WTC11 (cell line): ENCODE results near the gene KCNK5. TPM values are rescaled to one million over a fixed set of nuclear protein-coding genes. Genes with fewer than 3 reads are reported as not detected.

ENCODE experiments used
- ATAC-seq: fragments of 200-7000 bp; cut with Tn5 transposase; 2 replicates; pipeline ENCODE4 v1.10.0; 2021; ENCODE audit warnings: mild to moderate bottlenecking, moderate library complexity
- CTCF ChIA-PET: fragments of 300-600 bp; sonication (Branson Sonifier 250); formaldehyde crosslinking; loops from one replicate; lab custom pipeline; 2021; ENCODE audit warnings: antibody characterized with exemption; lab: Charles Lee
- POLR2A ChIA-PET: fragments of 350-600 bp; sonication (Branson Sonifier 250); formaldehyde crosslinking; loops from one replicate; lab custom pipeline; 2021; ENCODE audit warnings: antibody characterized with exemption; lab: Charles Lee
- DNase-seq: peaks from one replicate; pipeline ENCODE4 v3.0.0; 2021; ENCODE audit warnings: low spot score
- H3K27ac Mint-ChIP-seq: 2 replicates; pipeline ENCODE4 v1.8.0; 2021; ENCODE audit warnings: mixed read lengths
- H3K27me3 Mint-ChIP-seq: 2 replicates; pipeline ENCODE4 v1.8.0; 2021; ENCODE audit warnings: low read depth, mild to moderate bottlenecking, moderate library complexity, mixed read lengths
- H3K36me3 Mint-ChIP-seq: 2 replicates; pipeline ENCODE4 v1.8.0; 2021; ENCODE audit warnings: mixed read lengths
- H3K4me1 Mint-ChIP-seq: 2 replicates; pipeline ENCODE4 v1.8.0; 2022; ENCODE audit warnings: mixed read lengths
- H3K4me3 Mint-ChIP-seq: 2 replicates; pipeline ENCODE4 v1.8.0; 2021; ENCODE audit warnings: mild to moderate bottlenecking, moderate library complexity, mixed read lengths
- H3K9me3 Mint-ChIP-seq: 2 replicates; pipeline ENCODE4 v1.8.0; 2021; ENCODE audit warnings: mixed read lengths
- AFF4 ChIP-seq: sonication (generic); formaldehyde crosslinking; IDR thresholded peaks from 2 replicates; pipeline ENCODE4 v1.8.1; 2023; ENCODE audit warnings: mild to moderate bottlenecking, missing genetic modification reagents, borderline replicate concordance
- ATF6 ChIP-seq: sonication (generic); formaldehyde crosslinking; IDR thresholded peaks from 2 replicates; pipeline ENCODE4 v1.8.1; 2023; ENCODE audit warnings: mild to moderate bottlenecking, missing genetic modification reagents
- CBFB ChIP-seq: sonication (generic); formaldehyde crosslinking; IDR thresholded peaks from 2 replicates; pipeline ENCODE4 v1.8.1; 2022; ENCODE audit warnings: mild to moderate bottlenecking, low read depth, missing genetic modification reagents
- EMX1 ChIP-seq: fragments of 250-450 bp; sonication (Bioruptor Pico); IDR thresholded peaks from 2 replicates; pipeline ENCODE4 v1.8.0; 2021; ENCODE audit warnings: mild to moderate bottlenecking
- JAZF1 ChIP-seq: fragments of 250-450 bp; sonication (Bioruptor Pico); IDR thresholded peaks from 2 replicates; pipeline ENCODE4 v1.9.0; 2021; ENCODE audit warnings: moderate library complexity, mild to moderate bottlenecking, inconsistent platforms
- JUN ChIP-seq: sonication (generic); formaldehyde crosslinking; IDR thresholded peaks from 2 replicates; pipeline ENCODE4 v1.8.0; 2023; ENCODE audit warnings: mild to moderate bottlenecking, missing genetic modification reagents
- MAX ChIP-seq: sonication (generic); formaldehyde crosslinking; IDR thresholded peaks from 2 replicates; pipeline ENCODE4 v1.8.0; 2022; ENCODE audit warnings: mild to moderate bottlenecking, missing genetic modification reagents
- MYBL2 ChIP-seq: sonication (generic); formaldehyde crosslinking; IDR thresholded peaks from 2 replicates; pipeline ENCODE4 v1.8.1; 2023; ENCODE audit warnings: mild to moderate bottlenecking, moderate library complexity, missing genetic modification reagents
- NR2C2 ChIP-seq: sonication (generic); formaldehyde crosslinking; IDR thresholded peaks from 2 replicates; pipeline ENCODE4 v1.8.0; 2022; ENCODE audit warnings: mild to moderate bottlenecking, missing genetic modification reagents
- SMAD3 ChIP-seq: sonication (generic); formaldehyde crosslinking; IDR thresholded peaks from 2 replicates; pipeline ENCODE4 v1.8.0; 2022; ENCODE audit warnings: missing genetic modification reagents, mild to moderate bottlenecking, borderline replicate concordance
- SP1 ChIP-seq: sonication (generic); formaldehyde crosslinking; conservative IDR thresholded peaks from 2 replicates; pipeline ENCODE4 v1.8.1; 2022; ENCODE audit warnings: missing genetic modification reagents
- TCF7 ChIP-seq: sonication (generic); formaldehyde crosslinking; IDR thresholded peaks from 2 replicates; pipeline ENCODE4 v1.8.0; 2022; ENCODE audit warnings: mild to moderate bottlenecking, low read depth, missing genetic modification reagents, moderate library complexity
- TEAD1 ChIP-seq: sonication (generic); formaldehyde crosslinking; IDR thresholded peaks from 2 replicates; pipeline ENCODE4 v1.8.0; 2022; ENCODE audit warnings: mild to moderate bottlenecking, missing genetic modification reagents
- TP53 ChIP-seq: sonication (generic); formaldehyde crosslinking; IDR thresholded peaks from 2 replicates; pipeline ENCODE4 v1.8.1; 2023; ENCODE audit warnings: mild to moderate bottlenecking, missing genetic modification reagents
- ZMAT4 ChIP-seq: fragments of 250-450 bp; sonication (Bioruptor Pico); IDR thresholded peaks from 2 replicates; pipeline ENCODE4 v1.9.0; 2021; ENCODE audit warnings: mild to moderate bottlenecking
- ZNF232 ChIP-seq: sonication (generic); formaldehyde crosslinking; IDR thresholded peaks from 2 replicates; pipeline ENCODE4 v1.8.0; 2022; ENCODE audit warnings: mild to moderate bottlenecking, missing genetic modification reagents
- ZNF263 ChIP-seq: sonication (generic); formaldehyde crosslinking; IDR thresholded peaks from 2 replicates; pipeline ENCODE4 v1.8.1; 2022; ENCODE audit warnings: low read depth, mild to moderate bottlenecking, moderate library complexity, missing genetic modification reagents
- ZNF671 ChIP-seq: fragments of 250-450 bp; sonication (Bioruptor Pico); IDR thresholded peaks from 2 replicates; pipeline ENCODE4 v1.8.0; 2021; ENCODE audit warnings: mild to moderate bottlenecking
- total RNA-seq: library from RNA; stranded (reverse); gene quantifications from 3 replicates; pipeline ENCODE4 v1.2.3, GENCODE V29; 2021
- TF ChIP-seq, protein P1 (sequence below): fragments of 250-450 bp; sonication (Bioruptor Pico); IDR thresholded peaks from 2 replicates; pipeline ENCODE4 v1.8.0; 2021; ENCODE audit warnings: mild to moderate bottlenecking

KCNK5 gene
- total RNA-seq, 1 experiment from 2014 or later: 41.8 TPM

DNA sequence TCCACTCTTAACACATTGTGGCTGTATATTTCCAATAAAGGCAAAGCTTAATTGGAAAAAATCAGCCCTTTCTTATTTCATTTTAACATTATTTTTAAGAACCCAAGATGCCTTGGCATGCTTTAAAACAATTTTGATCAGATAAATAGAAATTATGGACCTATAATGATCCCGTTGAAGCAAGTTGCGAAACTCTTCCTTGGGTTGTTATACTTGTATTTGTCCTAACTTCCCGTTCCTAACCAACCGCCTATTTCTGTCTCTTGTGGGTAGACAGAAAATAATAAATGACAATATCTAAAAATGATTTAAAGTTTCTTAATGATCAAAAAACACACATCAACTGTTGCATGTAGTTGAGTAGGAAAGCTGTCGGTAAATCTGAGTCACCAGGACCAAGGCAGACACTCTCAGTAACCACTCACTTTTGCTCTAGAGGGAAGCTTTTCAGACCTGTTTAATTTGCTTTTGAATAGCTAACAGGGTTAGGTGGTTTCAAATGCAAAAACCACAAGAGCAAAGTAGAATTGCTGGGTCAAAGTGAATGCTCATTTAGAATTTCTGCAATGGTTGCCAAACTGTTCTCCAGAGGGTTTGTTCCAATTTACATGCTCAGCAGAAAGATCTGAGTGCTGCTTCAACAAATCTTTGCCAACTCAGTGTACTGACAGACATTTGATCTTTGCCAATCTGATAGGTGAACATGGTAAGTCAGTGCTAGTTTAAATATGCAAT lies 34.2 kb upstream of the KCNK5 start:
- CTCF ChIA-PET: interaction anchor here (0.6 to 2.1 kb wide), 10 partner anchors 9 to 319 kb away, joined by 3 to 15 read pairs (median 4); no protein-coding TSS in a partner anchor
- POLR2A ChIA-PET: interaction anchor here (1.4 kb wide), 1 partner anchor 59 kb away, joined by 5 read pairs; no protein-coding TSS in a partner anchor
- H3K27me3 Mint-ChIP-seq: peaks cover 6% of the 10 kb centered on the region
- peak overlapping the region; percentile 55 for H3K4me3 Mint-ChIP-seq
- peaks cover 10% of the 10 kb centered on the region for H3K9me3 Mint-ChIP-seq
- ATAC-seq (peak; percentile 95), DNase-seq (no peak)
- peak overlapping the region; percentile 98 for H3K27ac Mint-ChIP-seq
- peaks cover 3% of the 10 kb centered on the region; the same call in 1 of the 2 replicates for H3K36me3 Mint-ChIP-seq
- TF ChIP-seq JUN (CRISPR knock-in tag): no peak
- TF ChIP-seq SP1 (CRISPR knock-in tag): 0 out of 2 replicates have a peak, but pooled peaks have one; percentile 24
- peaks cover 64% of the 10 kb centered on the region for H3K4me1 Mint-ChIP-seq

DNA sequence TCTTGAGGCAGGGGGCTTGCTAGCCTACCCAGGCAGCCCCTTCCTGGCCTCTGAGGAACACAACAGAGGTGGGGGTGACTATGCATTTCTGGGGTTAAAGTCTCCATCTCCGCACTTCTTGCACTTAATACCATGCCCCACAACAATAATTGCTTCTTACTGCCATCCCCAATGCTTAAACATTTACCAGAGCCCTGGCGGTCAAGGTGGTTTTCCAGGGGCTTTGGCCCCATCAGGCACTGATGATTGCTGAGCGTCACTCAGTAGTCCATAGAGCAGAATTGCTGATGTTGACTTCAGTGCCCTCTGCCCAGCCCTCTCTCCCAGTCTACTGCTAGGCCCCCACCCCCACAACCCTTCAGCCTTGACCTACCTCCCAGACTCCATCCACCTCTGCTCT lies 32.5 kb upstream of the KCNK5 start:
- no peak for DNase-seq
- no peak overlapping the region for H3K4me3 Mint-ChIP-seq
- H3K4me1 Mint-ChIP-seq: peaks cover 56% of the 10 kb centered on the region
- H3K27me3 Mint-ChIP-seq: no peaks in the 10 kb centered on the region; the same call in 1 of the 2 replicates
- H3K9me3 Mint-ChIP-seq: peaks cover 10% of the 10 kb centered on the region
- TF ChIP-seq, protein P1, sequence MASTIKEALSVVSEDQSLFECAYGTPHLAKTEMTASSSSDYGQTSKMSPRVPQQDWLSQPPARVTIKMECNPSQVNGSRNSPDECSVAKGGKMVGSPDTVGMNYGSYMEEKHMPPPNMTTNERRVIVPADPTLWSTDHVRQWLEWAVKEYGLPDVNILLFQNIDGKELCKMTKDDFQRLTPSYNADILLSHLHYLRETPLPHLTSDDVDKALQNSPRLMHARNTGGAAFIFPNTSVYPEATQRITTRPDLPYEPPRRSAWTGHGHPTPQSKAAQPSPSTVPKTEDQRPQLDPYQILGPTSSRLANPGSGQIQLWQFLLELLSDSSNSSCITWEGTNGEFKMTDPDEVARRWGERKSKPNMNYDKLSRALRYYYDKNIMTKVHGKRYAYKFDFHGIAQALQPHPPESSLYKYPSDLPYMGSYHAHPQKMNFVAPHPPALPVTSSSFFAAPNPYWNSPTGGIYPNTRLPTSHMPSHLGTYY (CRISPR knock-in tag): no peak
- TF ChIP-seq EMX1 (CRISPR knock-in tag) (no peak), JAZF1 (CRISPR knock-in tag) (no peak), MYBL2 (CRISPR knock-in tag) (no peak), TEAD1 (no peak)
- ChIA-PET POLR2A (no interaction called here), CTCF (interaction anchor here (2.1 kb wide), 1 partner anchor 72 kb away, joined by 9 read pairs; no protein-coding TSS in a partner anchor)
- no peak for ATAC-seq
- no peak overlapping the region for H3K27ac Mint-ChIP-seq
- peaks cover 3% of the 10 kb centered on the region; the same call in 1 of the 2 replicates for H3K36me3 Mint-ChIP-seq

GRCh38 chr6:39260953-39261352 lies 31.7 kb upstream of the KCNK5 start:
- peaks cover 60% of the 10 kb centered on the region for H3K4me1 Mint-ChIP-seq
- H3K9me3 Mint-ChIP-seq: peaks cover 10% of the 10 kb centered on the region
- peaks cover 6% of the 10 kb centered on the region; the same call in 1 of the 2 replicates for H3K36me3 Mint-ChIP-seq
- H3K27ac Mint-ChIP-seq: no peak overlapping the region
- ATAC-seq: no peak
- no peak overlapping the region for H3K4me3 Mint-ChIP-seq
- ChIA-PET CTCF (no interaction called here), POLR2A (no interaction called here)
- no peaks in the 10 kb centered on the region; the same call in 1 of the 2 replicates for H3K27me3 Mint-ChIP-seq
- no peak for TF ChIP-seq ZNF671 (CRISPR knock-in tag)
- no peak for TF ChIP-seq ZMAT4 (CRISPR knock-in tag)
- TF ChIP-seq ZNF232 (CRISPR knock-in tag): no peak
- TF ChIP-seq ZNF263 (CRISPR knock-in tag): no peak
- no peak for DNase-seq

DNA sequence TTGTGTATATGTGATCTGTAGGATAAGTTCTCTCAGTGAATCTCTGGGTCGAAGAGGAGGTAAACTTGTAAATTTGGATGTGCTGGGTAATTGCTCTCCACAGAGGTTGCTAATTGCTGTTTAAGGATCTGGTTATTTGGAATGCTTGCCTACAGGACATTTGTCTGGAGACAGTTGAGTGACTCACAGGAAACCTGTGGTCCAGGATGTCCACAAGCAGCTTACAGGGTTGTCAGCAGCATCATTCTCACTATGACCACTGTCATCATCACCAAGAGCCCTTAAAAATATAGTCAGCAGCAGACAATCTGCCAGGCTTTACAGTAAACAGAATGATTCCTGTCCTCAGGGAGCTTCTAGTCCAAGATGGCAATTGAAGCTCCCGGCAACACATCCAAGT lies 31.2 kb upstream of the KCNK5 start:
- CTCF ChIA-PET: interaction anchor here (0.8 to 2.7 kb wide), 3 partner anchors 20 to 71 kb away, joined by 3 to 17 read pairs (median 4); no protein-coding TSS in a partner anchor
- TF ChIP-seq TP53 (CRISPR knock-in tag): no peak
- TF ChIP-seq CBFB (CRISPR knock-in tag): no peak
- TF ChIP-seq NR2C2: no peak
- no peak for TF ChIP-seq TCF7 (CRISPR knock-in tag)
- no peak for TF ChIP-seq MAX (CRISPR knock-in tag)
- TF ChIP-seq ATF6: no peak
- TF ChIP-seq SMAD3 (CRISPR knock-in tag): no peak
- TF ChIP-seq AFF4 (CRISPR knock-in tag): no peak

More for the DNA sequence above, 31.2 kb upstream of the KCNK5 start:
- Mint-ChIP-seq H3K27ac (no peak overlapping the region), H3K4me3 (no peak overlapping the region), H3K36me3 (peaks cover 6% of the 10 kb centered on the region; the same call in 1 of the 2 replicates), H3K27me3 (no peaks in the 10 kb centered on the region; the same call in 1 of the 2 replicates), H3K4me1 (peaks cover 60% of the 10 kb centered on the region), H3K9me3 (peaks cover 10% of the 10 kb centered on the region)
- no peak for DNase-seq
- POLR2A ChIA-PET: no interaction called here
- ATAC-seq: no peak
